Ectodermal cell (in vitro differentiated cells): Measurements from ENCODE around the gene VSIG8.

Source experiments
- H3K27ac ChIP-seq: 2 replicates; pipeline ENCODE4 v1.7.0; 2013; ENCODE audit warnings: mild to moderate bottlenecking, low read depth, low read length; ENCODE audit not compliant: insufficient read depth, poor library complexity, severe bottlenecking
- H3K27me3 ChIP-seq: 2 replicates; pipeline ENCODE4 v1.7.0; 2013; ENCODE audit warnings: mild to moderate bottlenecking, low read length; ENCODE audit not compliant: insufficient read depth, control insufficient read depth, poor library complexity, severe bottlenecking
- H3K36me3 ChIP-seq: one replicate; pipeline ENCODE4 v1.7.0; 2013; ENCODE audit warnings: low read length; ENCODE audit not compliant: control insufficient read depth, insufficient read depth
- H3K4me1 ChIP-seq: one replicate; pipeline ENCODE4 v1.7.0; 2013; ENCODE audit warnings: low read length; ENCODE audit not compliant: control insufficient read depth, insufficient read depth
- H3K4me3 ChIP-seq: 2 replicates; pipeline ENCODE4 v1.7.0; 2013; ENCODE audit warnings: low read depth, low read length, control low read depth; ENCODE audit not compliant: insufficient read depth
- H3K9me3 ChIP-seq: 2 replicates; pipeline ENCODE4 v1.7.0; 2013; ENCODE audit warnings: mild to moderate bottlenecking, low read length, moderate library complexity; ENCODE audit not compliant: control insufficient read depth
- WGBS, 2 experiments: methylation state at CpG; one replicate each; pipeline ENCODE4 v1.1.7; 2013; ENCODE audit warnings: missing lambda C conversion rate in 2 of 2; 5-methylcytosine and 5-hydroxymethylcytosine counted together

The VSIG8 gene

DNA sequence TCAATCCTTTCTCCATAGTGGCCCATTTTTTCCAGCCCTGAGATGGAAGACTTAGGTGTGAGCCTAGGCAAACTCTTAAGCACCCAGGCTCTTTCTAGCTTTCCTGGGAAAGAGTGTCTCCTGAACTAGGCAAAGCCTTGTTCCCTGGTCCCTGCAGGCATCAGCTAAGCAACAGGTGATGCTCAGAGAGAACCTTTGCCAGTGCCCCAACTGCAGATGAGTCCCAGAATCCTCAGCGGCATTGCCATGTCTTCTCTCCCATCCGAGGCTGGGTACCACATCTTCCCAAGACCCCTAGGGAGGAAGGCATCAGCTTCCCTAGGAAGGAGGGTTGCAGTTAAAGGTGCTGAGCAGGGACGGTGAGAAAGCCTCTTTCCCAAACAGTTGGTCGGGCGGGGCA, 8.2 kb upstream of the VSIG8 start:
- H3K27ac ChIP-seq = no peak overlapping the region
- no peaks in the 10 kb centered on the region for H3K9me3 ChIP-seq
- no peaks in the 10 kb centered on the region for H3K27me3 ChIP-seq
- no peak overlapping the region for H3K4me3 ChIP-seq
- H3K4me1 ChIP-seq = no peaks in the 10 kb centered on the region
- H3K36me3 ChIP-seq = no peaks in the 10 kb centered on the region
- 94 to 98% methylated on average over 5 of the region's 5 CpGs for WGBS, 2 experiments

DNA sequence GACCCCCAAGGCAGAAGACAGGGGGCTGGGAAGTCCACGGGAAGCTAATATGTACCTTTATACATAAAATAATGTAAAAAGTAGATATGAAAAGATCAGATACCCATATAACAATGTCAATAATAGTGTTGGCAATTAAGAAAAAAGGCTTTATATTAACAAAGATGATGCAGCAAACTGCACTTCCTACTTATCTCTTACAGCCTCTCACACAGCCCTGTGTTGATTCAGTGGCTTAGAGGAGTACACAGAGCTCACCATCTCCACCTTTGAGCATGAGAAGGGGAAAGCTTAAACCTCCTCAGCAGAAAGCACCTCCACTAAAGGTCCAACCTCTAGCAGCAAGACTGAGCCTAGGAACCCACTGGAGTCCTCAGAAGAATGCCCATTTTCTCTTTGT, 7.2 kb upstream of the VSIG8 start:
- H3K9me3 ChIP-seq = no peaks in the 10 kb centered on the region
- WGBS, 2 experiments = no CpG with 5 or more reads among the region's 1 CpG
- H3K4me3 ChIP-seq = no peak overlapping the region
- no peak overlapping the region for H3K27ac ChIP-seq
- H3K36me3 ChIP-seq = no peaks in the 10 kb centered on the region
- no peaks in the 10 kb centered on the region for H3K27me3 ChIP-seq
- H3K4me1 ChIP-seq = peaks cover 5% of the 10 kb centered on the region

GRCh38 chr1:159869173-159869572, 6.7 kb upstream of the VSIG8 start:
- Histone ChIP-seq H3K4me3 (no peak overlapping the region), H3K9me3 (no peaks in the 10 kb centered on the region), H3K36me3 (no peaks in the 10 kb centered on the region), H3K27me3 (no peaks in the 10 kb centered on the region), H3K27ac (no peak overlapping the region), H3K4me1 (peaks cover 5% of the 10 kb centered on the region)
- 71% methylated on average over 4 of the region's 4 CpGs for WGBS, 2 experiments

- Histone ChIP-seq H3K27me3 (no peaks in the 10 kb centered on the region), H3K4me1 (peaks cover 5% of the 10 kb centered on the region), H3K27ac (no peak overlapping the region), H3K9me3 (no peaks in the 10 kb centered on the region), H3K4me3 (no peak overlapping the region), H3K36me3 (no peaks in the 10 kb centered on the region)
- 81 to 94% methylated on average over 3 of the region's 3 CpGs for WGBS, 2 experiments
Observed at GRCh38 chr1:159868766-159869165, 6.3 kb upstream of the VSIG8 start.

- Histone ChIP-seq H3K4me1 (peaks cover 5% of the 10 kb centered on the region), H3K36me3 (no peaks in the 10 kb centered on the region), H3K9me3 (no peaks in the 10 kb centered on the region), H3K27me3 (no peaks in the 10 kb centered on the region), H3K27ac (no peak overlapping the region), H3K4me3 (no peak overlapping the region)
- WGBS, 2 experiments = 74 to 76% methylated on average over 9 of the region's 9 CpGs
Observed at GRCh38 chr1:159867664-159868026, 5.2 kb upstream of the VSIG8 start.

DNA sequence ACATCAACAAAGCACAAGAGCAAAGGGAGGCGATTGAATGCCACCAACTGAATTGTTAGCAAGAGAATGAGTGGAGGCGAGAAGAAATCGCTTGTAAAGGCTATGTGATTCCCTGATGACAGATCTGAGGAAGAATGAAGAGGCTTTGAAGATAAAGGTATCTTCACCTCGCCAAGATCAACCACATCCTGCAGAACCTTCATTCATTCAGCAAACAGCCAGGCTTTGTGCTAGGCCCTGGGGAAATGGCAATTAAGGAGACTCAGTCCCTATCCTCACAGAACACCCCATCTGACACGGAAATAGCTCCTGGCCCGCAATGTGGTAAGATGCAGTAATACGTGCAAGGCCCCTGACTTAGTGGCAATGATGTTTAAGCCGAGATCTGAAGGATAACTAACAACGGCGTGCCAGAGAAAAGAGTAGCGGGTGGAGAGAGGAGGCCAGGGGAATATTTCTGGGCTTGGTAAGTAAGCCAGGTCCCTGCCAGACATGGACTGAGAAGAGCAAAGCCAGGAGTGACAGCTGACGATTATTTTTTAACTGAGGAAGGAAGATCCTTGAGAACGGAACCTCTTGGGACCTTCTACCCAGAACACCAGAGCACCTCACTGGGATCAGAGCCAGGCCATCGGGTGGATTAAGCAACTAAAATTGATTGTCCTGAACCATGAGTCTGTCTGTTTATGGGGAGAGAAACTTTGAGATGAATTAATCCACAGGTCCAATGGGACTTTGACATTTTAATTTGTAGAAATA, 4.6 kb upstream of the VSIG8 start:
- Histone ChIP-seq H3K4me1 (peaks cover 5% of the 10 kb centered on the region), H3K4me3 (no peak overlapping the region), H3K27ac (no peak overlapping the region), H3K27me3 (no peaks in the 10 kb centered on the region), H3K36me3 (no peaks in the 10 kb centered on the region), H3K9me3 (no peaks in the 10 kb centered on the region)
- WGBS, 2 experiments = 83 to 90% methylated on average over 14 of the region's 14 CpGs

- Histone ChIP-seq H3K27ac (no peak overlapping the region), H3K9me3 (no peaks in the 10 kb centered on the region), H3K4me3 (no peak overlapping the region), H3K4me1 (peaks cover 5% of the 10 kb centered on the region), H3K27me3 (no peaks in the 10 kb centered on the region), H3K36me3 (no peaks in the 10 kb centered on the region)
- WGBS, 2 experiments = 50 to 64% methylated on average over 1 of the region's 1 CpG
Observed at GRCh38 chr1:159866066-159866465, 3.6 kb upstream of the VSIG8 start.

DNA sequence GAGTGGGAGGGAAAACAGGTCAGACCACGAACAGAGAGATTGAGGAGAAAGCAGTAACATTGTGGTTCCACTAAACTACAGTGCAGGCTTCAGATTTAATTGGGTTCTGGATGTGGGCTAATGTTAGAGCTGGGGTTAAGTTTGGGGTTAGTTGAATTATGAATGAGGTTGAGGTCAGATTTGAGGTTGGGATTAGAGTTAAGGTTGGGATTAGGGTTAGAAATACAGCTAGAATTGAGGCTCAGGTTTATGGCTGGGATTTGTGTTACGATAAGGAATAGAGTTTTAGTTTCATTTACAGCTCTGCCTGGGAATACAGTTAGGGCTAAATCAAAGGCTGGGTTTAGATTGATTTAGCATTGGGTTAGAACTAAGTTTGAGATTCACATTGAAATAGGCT, 1.8 kb upstream of the VSIG8 start:
- peaks cover 5% of the 10 kb centered on the region for H3K4me1 ChIP-seq
- H3K36me3 ChIP-seq = no peaks in the 10 kb centered on the region
- no peak overlapping the region for H3K4me3 ChIP-seq
- no peak overlapping the region for H3K27ac ChIP-seq
- no peaks in the 10 kb centered on the region for H3K27me3 ChIP-seq
- H3K9me3 ChIP-seq = no peaks in the 10 kb centered on the region
- WGBS, 2 experiments = 92 to 93% methylated on average over 2 of the region's 2 CpGs

- H3K27me3 ChIP-seq = peaks cover 9% of the 10 kb centered on the region
- H3K4me3 ChIP-seq = no peak overlapping the region
- no peaks in the 10 kb centered on the region for H3K36me3 ChIP-seq
- no peaks in the 10 kb centered on the region for H3K9me3 ChIP-seq
- peaks cover 5% of the 10 kb centered on the region for H3K4me1 ChIP-seq
- WGBS, 2 experiments = 68 to 80% methylated on average over 5 of the region's 5 CpGs
- no peak overlapping the region for H3K27ac ChIP-seq
Observed at GRCh38 chr1:159862031-159862430, 426 bp downstream of the VSIG8 start.

GRCh38 chr1:159861218-159861617, 1.2 kb downstream of the VSIG8 start:
- H3K27ac ChIP-seq = no peak overlapping the region
- no peaks in the 10 kb centered on the region for H3K36me3 ChIP-seq
- H3K4me3 ChIP-seq = no peak overlapping the region
- H3K9me3 ChIP-seq = no peaks in the 10 kb centered on the region
- H3K27me3 ChIP-seq = peaks cover 15% of the 10 kb centered on the region
- WGBS, 2 experiments = 80 to 81% methylated on average over 8 of the region's 8 CpGs
- peaks cover 5% of the 10 kb centered on the region for H3K4me1 ChIP-seq

GRCh38 chr1:159860456-159860855, 2.0 kb downstream of the VSIG8 start:
- Histone ChIP-seq H3K9me3 (no peaks in the 10 kb centered on the region), H3K4me3 (no peak overlapping the region), H3K27ac (no peak overlapping the region), H3K36me3 (no peaks in the 10 kb centered on the region), H3K4me1 (peaks cover 5% of the 10 kb centered on the region), H3K27me3 (peaks cover 22% of the 10 kb centered on the region)
- WGBS, 2 experiments = 82 to 84% methylated on average over 3 of the region's 3 CpGs
